ENCODE measurements around the gene RBM4B. TPM values are rescaled to one million over a fixed set of nuclear protein-coding genes. Genes with fewer than 3 reads are reported as not detected.

Gene RBM4B
- total RNA-seq, 3 donors from 2014 or later: 16.7 to 22.7 (median 16.7) TPM

- Histone ChIP-seq H3K4me1 (ENCODE audit: low read depth) (peaks cover 44% of the 10 kb centered on the region), H3K36me3 (ENCODE audit: low read depth) (no peaks in the 10 kb centered on the region), H3K4me3 (peak overlapping the region; percentile 76), H3K9me3 (no peaks in the 10 kb centered on the region)
- DNase-seq (no peak), ATAC-seq (peak; percentile 5)
- intact Hi-C loops (cut with DNase I, micrococcal nuclease): no loop called here
- TF ChIP-seq, protein P1, sequence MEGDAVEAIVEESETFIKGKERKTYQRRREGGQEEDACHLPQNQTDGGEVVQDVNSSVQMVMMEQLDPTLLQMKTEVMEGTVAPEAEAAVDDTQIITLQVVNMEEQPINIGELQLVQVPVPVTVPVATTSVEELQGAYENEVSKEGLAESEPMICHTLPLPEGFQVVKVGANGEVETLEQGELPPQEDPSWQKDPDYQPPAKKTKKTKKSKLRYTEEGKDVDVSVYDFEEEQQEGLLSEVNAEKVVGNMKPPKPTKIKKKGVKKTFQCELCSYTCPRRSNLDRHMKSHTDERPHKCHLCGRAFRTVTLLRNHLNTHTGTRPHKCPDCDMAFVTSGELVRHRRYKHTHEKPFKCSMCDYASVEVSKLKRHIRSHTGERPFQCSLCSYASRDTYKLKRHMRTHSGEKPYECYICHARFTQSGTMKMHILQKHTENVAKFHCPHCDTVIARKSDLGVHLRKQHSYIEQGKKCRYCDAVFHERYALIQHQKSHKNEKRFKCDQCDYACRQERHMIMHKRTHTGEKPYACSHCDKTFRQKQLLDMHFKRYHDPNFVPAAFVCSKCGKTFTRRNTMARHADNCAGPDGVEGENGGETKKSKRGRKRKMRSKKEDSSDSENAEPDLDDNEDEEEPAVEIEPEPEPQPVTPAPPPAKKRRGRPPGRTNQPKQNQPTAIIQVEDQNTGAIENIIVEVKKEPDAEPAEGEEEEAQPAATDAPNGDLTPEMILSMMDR (IDR thresholded peaks at IDR 0.05): no peak
Measured at GRCh38 chr11:66637557-66638176, 40.0 kb downstream of the RBM4B start.

GRCh38 chr11:66636411-66636810, 41.3 kb downstream of the RBM4B start:
- intact Hi-C loops (cut with DNase I, micrococcal nuclease): no loop called here
- TF ChIP-seq, protein P1 (IDR thresholded peaks at IDR 0.05): no peak
- DNase-seq (no peak), ATAC-seq (no peak)
- Histone ChIP-seq H3K4me1 (ENCODE audit: low read depth) (peaks cover 31% of the 10 kb centered on the region), H3K4me3 (no peak overlapping the region), H3K36me3 (ENCODE audit: low read depth) (no peaks in the 10 kb centered on the region), H3K9me3 (no peaks in the 10 kb centered on the region)

DNA sequence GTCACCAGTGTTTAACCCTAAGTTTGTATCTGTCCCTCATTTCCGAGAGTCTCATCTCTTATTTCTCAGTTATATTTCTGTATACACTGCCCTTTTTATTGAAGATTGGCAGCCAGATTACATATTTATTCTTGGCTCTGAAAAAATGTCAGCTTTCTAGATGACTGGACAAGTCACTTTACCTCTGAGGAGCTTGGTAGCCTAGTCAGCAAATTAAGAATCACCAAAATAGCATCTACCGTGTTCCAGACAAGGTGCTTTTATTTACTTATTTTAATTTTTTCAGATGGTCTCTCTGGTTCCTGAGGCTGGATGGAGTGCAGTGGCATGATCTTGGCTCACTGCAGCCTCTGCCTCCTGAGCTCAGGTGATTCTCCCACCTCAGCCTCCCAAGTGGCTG, 44.7 kb downstream of the RBM4B start:
- TF ChIP-seq, protein P1 (IDR thresholded peaks at IDR 0.05): no peak
- no peak for ATAC-seq
- no peak for DNase-seq
- Histone ChIP-seq H3K4me1 (ENCODE audit: low read depth) (peaks cover 10% of the 10 kb centered on the region), H3K4me3 (no peak overlapping the region), H3K36me3 (ENCODE audit: low read depth) (no peaks in the 10 kb centered on the region), H3K9me3 (no peaks in the 10 kb centered on the region)
- intact Hi-C loops (cut with DNase I, micrococcal nuclease): no loop called here

GRCh38 chr11:66631883-66632282, 45.8 kb downstream of the RBM4B start:
- H3K36me3 ChIP-seq (ENCODE audit: low read depth): peaks cover 3% of the 10 kb centered on the region
- ATAC-seq (no peak), DNase-seq (no peak)
- intact Hi-C loops (cut with DNase I, micrococcal nuclease): no loop called here
- peaks cover under 1% of the 10 kb centered on the region for H3K4me1 ChIP-seq (ENCODE audit: low read depth)
- H3K9me3 ChIP-seq: no peaks in the 10 kb centered on the region
- H3K4me3 ChIP-seq: no peak overlapping the region
- TF ChIP-seq, protein P1 (IDR thresholded peaks at IDR 0.05): no peak

GRCh38 chr11:66629356-66629755, 48.3 kb downstream of the RBM4B start:
- H3K4me3 ChIP-seq: no peak overlapping the region
- no peaks in the 10 kb centered on the region for H3K9me3 ChIP-seq
- no peak for DNase-seq
- peaks cover 24% of the 10 kb centered on the region for H3K36me3 ChIP-seq (ENCODE audit: low read depth)
- intact Hi-C loops (cut with DNase I, micrococcal nuclease): no loop called here
- no peak for ATAC-seq
- TF ChIP-seq, protein P1 (IDR thresholded peaks at IDR 0.05): no peak
- no peaks in the 10 kb centered on the region for H3K4me1 ChIP-seq (ENCODE audit: low read depth)
